T-cell (primary cell): ENCODE measurements around the gene C19orf53. TPM values are rescaled to one million over a fixed set of nuclear protein-coding genes. Genes with fewer than 3 reads are reported as not detected.
A peak's percentile ranks its signal among the peaks of the same experiment; 100 is the strongest.

Experiments
- ATAC-seq, 4 experiments: fragments of 200-7000 bp in 3 of 4; fragments of 150-1000 bp in 1 of 4; cut with Tn5 transposase; replicated peaks in 1 of 4; 1 replicate in 3 of 4; 2 replicates in 1 of 4; pipeline ENCODE4 v1.10.0; 2021; ENCODE audit warnings: moderate library complexity in 3 of 4, mild to moderate bottlenecking in 2 of 4, moderate number of reproducible peaks in 1 of 4
- CTCF ChIA-PET, 2 donors: fragments of 300-600 bp; sonication (Branson Sonifier 250); formaldehyde crosslinking; loops; one replicate each; lab custom pipeline; 2022; ENCODE audit warnings: antibody characterized with exemption in 2 of 2; lab: Charles Lee
- POLR2A ChIA-PET, 2 donors: fragments of 300-600 bp; sonication (Branson Sonifier 250); formaldehyde crosslinking; loops; one replicate each; lab custom pipeline; 2022; ENCODE audit warnings: antibody characterized with exemption in 2 of 2; lab: Charles Lee
- DNase-seq, 35 experiments: peaks; one replicate each; pipeline versions ENCODE4 v3.0.0 to v3.0.0-alpha.2; 2013 to 2023
- H3K27ac ChIP-seq: one replicate; pipeline ENCODE4 v1.5.1; 2013; ENCODE audit warnings: low read length
- H3K27me3 ChIP-seq, 2 experiments: replicated peaks in 1 of 2; 1 replicate in 1 of 2; 2 replicates in 1 of 2; pipeline versions ENCODE4 v1.6.1 to v1.7.0; 2013; ENCODE audit warnings: low read length in 1 of 2, mixed read lengths in 1 of 2; ENCODE audit not compliant: control insufficient read depth in 2 of 2, insufficient read depth in 2 of 2; ENCODE audit errors: extremely low read depth in 1 of 2
- H3K36me3 ChIP-seq, 2 donors: 1 replicate in 1 of 2; 2 replicates in 1 of 2; pipeline versions ENCODE4 v1.6.1 to v1.7.0; 2013; ENCODE audit warnings: low read length in 1 of 2; ENCODE audit not compliant: control insufficient read depth in 2 of 2, insufficient read depth in 1 of 2; ENCODE audit errors: extremely low read depth in 1 of 2
- H3K4me1 ChIP-seq, 2 experiments: 1 replicate in 1 of 2; 2 replicates in 1 of 2; pipeline versions ENCODE4 v1.6.1 to v1.7.0; 2013; ENCODE audit warnings: low read length in 2 of 2, mixed read lengths in 1 of 2; ENCODE audit not compliant: insufficient read depth in 2 of 2, control insufficient read depth in 1 of 2; ENCODE audit errors: extremely low read depth in 1 of 2
- H3K4me3 ChIP-seq, 2 donors: 1 replicate in 1 of 2; 2 replicates in 1 of 2; pipeline versions ENCODE4 v1.5.1 to v1.7.0; 2013; ENCODE audit warnings: mild to moderate bottlenecking in 2 of 2, low read length in 1 of 2, moderate library complexity in 1 of 2; ENCODE audit not compliant: control insufficient read depth in 1 of 2; ENCODE audit errors: extremely low read depth in 1 of 2
- H3K9me3 ChIP-seq: 2 replicates; pipeline ENCODE4 v1.7.0; 2013
- H3K27ac Mint-ChIP-seq, 2 donors: one replicate each; pipeline ENCODE4 v1.8.0; 2020 to 2021; ENCODE audit warnings: mild to moderate bottlenecking in 2 of 2, mixed read lengths in 2 of 2
- H3K27me3 Mint-ChIP-seq, 2 donors: one replicate each; pipeline ENCODE4 v1.8.0; 2021 to 2022; ENCODE audit warnings: mixed read lengths in 2 of 2
- H3K36me3 Mint-ChIP-seq: one replicate; pipeline ENCODE4 v1.8.0; 2021; ENCODE audit warnings: mixed read lengths
- H3K4me1 Mint-ChIP-seq, 3 donors: one replicate each; pipeline ENCODE4 v1.8.0; 2020 to 2022; ENCODE audit warnings: mixed read lengths in 3 of 3, mild to moderate bottlenecking in 1 of 3
- H3K4me3 Mint-ChIP-seq, 3 donors: one replicate each; pipeline ENCODE4 v1.8.0; 2020 to 2022; ENCODE audit warnings: mild to moderate bottlenecking in 3 of 3, mixed read lengths in 3 of 3, moderate library complexity in 3 of 3
- H3K9me3 Mint-ChIP-seq, 3 donors: one replicate each; pipeline ENCODE4 v1.8.0; 2020 to 2022; ENCODE audit warnings: mixed read lengths in 3 of 3
- WGBS: methylation state at CpG from one replicate; pipeline ENCODE4 v1.1.5; 2013; ENCODE audit warnings: missing lambda C conversion rate; ENCODE audit not compliant: insufficient coverage; 5-methylcytosine and 5-hydroxymethylcytosine counted together
- total RNA-seq, 35 experiments: library from RNA in 6 of 35; stranded (reverse) in 6 of 35; fragments of 120-200 nt in 1 of 35; gene quantifications; one replicate each; pipeline versions ENCODE4 v1.2.1 to v1.2.4 and lab custom pipeline; 2013 to 2026

C19orf53 gene
- total RNA-seq, 5 donors from 2014 or later (not counting 1 experiment from before 2014, with no cell fraction given), result 69.7 to 82.1 (median 76.8) TPM

- Histone ChIP-seq H3K4me3 (no peak overlapping the region), H3K27ac (no peak overlapping the region), H3K36me3 (peaks cover 0 to 3% of the 10 kb centered on the region in 2 donors), H3K4me1 (peaks cover 4 to 20% of the 10 kb centered on the region in 2 experiments), H3K9me3 (no peaks in the 10 kb centered on the region), H3K27me3 (no peaks in the 10 kb centered on the region)
- Mint-ChIP-seq H3K9me3 (no peaks in the 10 kb centered on the region), H3K27ac (no peak overlapping the region), H3K4me3 (no peak overlapping the region), H3K36me3 (peaks cover 4% of the 10 kb centered on the region), H3K27me3 (no peaks in the 10 kb centered on the region), H3K4me1 (peaks cover 22 to 25% (median 24%) of the 10 kb centered on the region in 3 donors)
- ATAC-seq, result no peak
- ChIA-PET CTCF (interaction anchor here in 1 of 2 donors (0.6 kb wide), 2 partner anchors 57 to 72 kb away, joined by 4 to 6 read pairs; no protein-coding TSS in a partner anchor), POLR2A (interaction anchor here in 1 of 2 donors (0.7 kb wide), 1 partner anchor 18 kb away, joined by 3 read pairs; no protein-coding TSS in a partner anchor)
- no peak for DNase-seq
- WGBS, result 96% methylated on average over 12 of the region's 22 CpGs
Observed at GRCh38 chr19:13799669-13800068, 25.4 kb downstream of the C19orf53 start.

DNA sequence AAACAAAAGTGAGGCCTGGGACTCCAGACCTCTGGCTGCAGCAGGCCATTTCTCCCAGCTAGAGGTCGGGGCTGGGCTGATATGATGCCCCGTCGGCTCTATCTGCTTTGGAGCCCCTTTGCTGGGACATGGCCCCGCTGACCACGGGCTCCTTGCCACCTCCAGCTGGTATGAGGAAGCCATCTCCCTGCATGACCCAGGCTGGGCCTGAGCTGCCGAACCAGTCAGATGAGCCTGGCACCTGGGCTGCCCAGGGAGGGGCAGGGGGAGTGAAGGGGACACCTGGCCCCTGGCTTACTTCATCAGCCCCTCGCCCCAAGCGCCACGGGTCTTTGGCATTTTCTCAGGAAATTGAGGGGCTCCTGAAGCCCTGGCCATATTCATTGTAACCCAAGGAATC, 28.8 kb downstream of the C19orf53 start:
- DNase-seq (no peak), ATAC-seq (no peak)
- peaks cover 1 to 7% (median 6%) of the 10 kb centered on the region in 3 donors for H3K4me1 Mint-ChIP-seq
- CTCF ChIA-PET, result no interaction called here
- H3K4me1 ChIP-seq, result no peaks in the 10 kb centered on the region
- H3K27ac Mint-ChIP-seq, result no peak overlapping the region
- H3K4me3 ChIP-seq, result no peak overlapping the region
- H3K27me3 Mint-ChIP-seq, result no peaks in the 10 kb centered on the region
- peaks cover 0 to 5% of the 10 kb centered on the region in 2 donors for H3K36me3 ChIP-seq
- H3K27me3 ChIP-seq, result no peaks in the 10 kb centered on the region
- H3K36me3 Mint-ChIP-seq, result peaks cover 10% of the 10 kb centered on the region
- no peak overlapping the region for H3K27ac ChIP-seq
- POLR2A ChIA-PET, result interaction anchor here in 1 of 2 donors (0.7 kb wide), 1 partner anchor 17 kb away, joined by 7 read pairs; no protein-coding TSS in a partner anchor
- WGBS, result 95% methylated on average over 5 of the region's 9 CpGs
- no peak overlapping the region for H3K4me3 Mint-ChIP-seq
- H3K9me3 ChIP-seq, result no peaks in the 10 kb centered on the region
- H3K9me3 Mint-ChIP-seq, result no peaks in the 10 kb centered on the region

- H3K27me3 ChIP-seq, result no peaks in the 10 kb centered on the region
- H3K4me3 Mint-ChIP-seq, result no peak overlapping the region
- WGBS, result 92% methylated on average over 35 of the region's 35 CpGs
- peaks cover 3 to 10% of the 10 kb centered on the region in 2 donors for H3K36me3 ChIP-seq
- POLR2A ChIA-PET, result interaction anchor here in 1 of 2 donors (0.6 kb wide), 1 partner anchor 1185 kb away, joined by 3 read pairs; no protein-coding TSS in a partner anchor
- peak in 1 of 35 experiments; percentile 32 for DNase-seq
- H3K27ac ChIP-seq, result no peak overlapping the region
- H3K36me3 Mint-ChIP-seq, result peaks cover 10% of the 10 kb centered on the region
- no peaks in the 10 kb centered on the region for H3K27me3 Mint-ChIP-seq
- peak in 1 of 4 experiments; percentile 35 for ATAC-seq
- H3K9me3 ChIP-seq, result no peaks in the 10 kb centered on the region
- H3K4me1 ChIP-seq, result no peaks in the 10 kb centered on the region
- H3K9me3 Mint-ChIP-seq, result no peaks in the 10 kb centered on the region
- H3K4me3 ChIP-seq, result no peak overlapping the region
- H3K4me1 Mint-ChIP-seq, result peaks cover 1 to 7% (median 6%) of the 10 kb centered on the region in 3 donors
- CTCF ChIA-PET, result no interaction called here
- no peak overlapping the region for H3K27ac Mint-ChIP-seq
Observed at GRCh38 chr19:13804830-13805683, 30.8 kb downstream of the C19orf53 start.

- Mint-ChIP-seq H3K4me1 (peaks cover 0 to 2% (median 1%) of the 10 kb centered on the region in 3 donors), H3K27ac (no peak overlapping the region), H3K4me3 (no peak overlapping the region), H3K27me3 (no peaks in the 10 kb centered on the region), H3K9me3 (no peaks in the 10 kb centered on the region), H3K36me3 (peaks cover 6% of the 10 kb centered on the region)
- 83% methylated on average over 3 of the region's 3 CpGs for WGBS
- H3K27ac ChIP-seq, result no peak overlapping the region
- H3K36me3 ChIP-seq, result peaks cover 3 to 8% of the 10 kb centered on the region in 2 donors
- ChIA-PET POLR2A (interaction anchor here in 1 of 2 donors (0.6 kb wide), 2 partner anchors 15 to 412 kb away, joined by 4 to 5 read pairs; no protein-coding TSS in a partner anchor), CTCF (interaction anchor here in 1 of 2 donors (0.8 kb wide), 1 partner anchor 11 kb away, joined by 5 read pairs; the partner anchor contains the start of gene ZSWIM4)
- H3K4me3 ChIP-seq, result no peak overlapping the region
- ATAC-seq (no peak), DNase-seq (no peak)
- H3K9me3 ChIP-seq, result no peaks in the 10 kb centered on the region
- H3K27me3 ChIP-seq, result no peaks in the 10 kb centered on the region
- no peaks in the 10 kb centered on the region for H3K4me1 ChIP-seq
Observed at GRCh38 chr19:13806728-13807127, 32.5 kb downstream of the C19orf53 start.

DNA sequence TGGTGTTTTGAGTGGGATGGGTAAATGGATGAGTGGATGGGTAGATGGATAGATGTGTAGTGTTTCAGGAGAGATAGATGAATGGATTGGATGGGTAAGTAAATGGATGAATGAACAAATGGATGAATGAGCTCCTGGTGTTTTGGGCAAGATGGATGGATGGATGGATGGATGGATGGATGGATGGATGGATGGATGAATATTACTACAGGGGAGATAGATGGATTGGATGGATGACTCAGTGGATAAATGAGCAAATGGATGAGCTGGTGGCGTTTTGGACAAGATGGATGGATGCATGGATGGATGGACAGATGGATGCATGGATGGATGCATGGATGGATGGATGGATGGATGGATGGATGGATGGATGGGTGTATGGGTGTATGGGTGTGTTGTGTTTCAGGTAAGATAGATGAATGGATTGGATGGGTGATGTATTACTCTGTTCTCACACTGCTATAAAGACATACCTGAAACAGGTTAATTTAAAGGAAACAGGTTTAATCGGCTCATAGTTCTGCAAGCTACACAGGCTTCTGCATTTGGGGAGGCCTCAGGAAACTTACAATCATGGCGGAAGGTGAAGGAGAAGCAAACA, 33.3 kb downstream of the C19orf53 start:
- Mint-ChIP-seq H3K36me3 (peaks cover 6% of the 10 kb centered on the region), H3K4me1 (peaks cover 0 to 2% (median 1%) of the 10 kb centered on the region in 3 donors), H3K27me3 (no peaks in the 10 kb centered on the region), H3K4me3 (no peak overlapping the region), H3K9me3 (no peaks in the 10 kb centered on the region), H3K27ac (no peak overlapping the region)
- ATAC-seq, result no peak
- Histone ChIP-seq H3K9me3 (no peaks in the 10 kb centered on the region), H3K4me3 (no peak overlapping the region), H3K4me1 (no peaks in the 10 kb centered on the region), H3K27ac (no peak overlapping the region), H3K27me3 (no peaks in the 10 kb centered on the region), H3K36me3 (peaks cover 3 to 8% of the 10 kb centered on the region in 2 donors)
- WGBS, result 100% methylated on average over 1 of the region's 3 CpGs
- ChIA-PET POLR2A (interaction anchor here (0.6 kb wide), 3 partner anchors 14 to 411 kb away, joined by 3 to 5 read pairs (median 4); no protein-coding TSS in a partner anchor), CTCF (interaction anchor here in 1 of 2 donors (0.6 to 0.8 kb wide), 2 partner anchors 12 to 46 kb away, joined by 3 to 5 read pairs; partner anchors contain the start of gene ZSWIM4)
- DNase-seq, result no peak

DNA sequence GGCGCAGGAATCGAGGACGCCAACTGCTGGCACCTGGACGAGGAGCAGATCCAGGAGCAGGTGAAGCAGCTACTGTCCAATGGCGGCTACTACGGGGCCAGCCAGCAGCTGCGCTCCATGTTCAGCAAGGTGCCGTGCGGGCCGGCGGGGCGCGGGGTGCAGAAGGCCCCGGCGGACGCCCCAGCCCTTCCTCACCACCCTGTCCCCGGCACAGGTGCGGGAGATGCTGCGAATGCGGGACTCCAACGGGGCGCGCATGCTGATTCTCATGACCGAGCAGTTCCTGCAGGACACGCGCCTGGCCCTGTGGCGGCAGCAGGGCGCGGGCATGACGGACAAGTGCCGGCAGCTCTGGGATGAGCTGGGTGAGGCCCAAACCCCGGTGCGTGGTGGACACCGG, 34.6 kb downstream of the C19orf53 start:
- ATAC-seq (peak in 1 of 4 experiments; percentile 19), DNase-seq (no peak)
- Mint-ChIP-seq H3K36me3 (peaks cover 12% of the 10 kb centered on the region), H3K4me1 (peaks cover 0 to 1% (median 0%) of the 10 kb centered on the region in 3 donors), H3K27ac (no peak overlapping the region), H3K4me3 (no peak overlapping the region), H3K9me3 (no peaks in the 10 kb centered on the region), H3K27me3 (no peaks in the 10 kb centered on the region)
- no peaks in the 10 kb centered on the region for H3K9me3 ChIP-seq
- no peak overlapping the region for H3K4me3 ChIP-seq
- ChIA-PET POLR2A (no interaction called here), CTCF (no interaction called here)
- no peaks in the 10 kb centered on the region for H3K27me3 ChIP-seq
- peaks cover 7 to 8% of the 10 kb centered on the region in 2 donors for H3K36me3 ChIP-seq
- H3K4me1 ChIP-seq, result no peaks in the 10 kb centered on the region
- H3K27ac ChIP-seq, result no peak overlapping the region
- WGBS, result 98% methylated on average over 34 of the region's 34 CpGs
